Stimulated activated memory B cell treated with anti-CD40 and anti-IgM and Interleukin-4, amounts not matched to agents 10 μg/mL and 1 μg/mL and 100 μg/mL, for 72 hours (primary cell): ENCODE results near the gene CACNA1H.

Experiments used
- ATAC-seq: fragments of 150-1000 bp; cut with Tn5 transposase; 2 replicates; pipeline ENCODE4 v1.10.0; 2021
- H3K27ac Mint-ChIP-seq: one replicate; pipeline ENCODE4 v1.8.0; 2022; ENCODE audit warnings: mild to moderate bottlenecking, mixed read lengths
- H3K27me3 Mint-ChIP-seq: one replicate; pipeline ENCODE4 v1.8.0; 2022; ENCODE audit warnings: mixed read lengths
- H3K36me3 Mint-ChIP-seq: one replicate; pipeline ENCODE4 v1.8.0; 2022; ENCODE audit warnings: mixed read lengths
- H3K4me1 Mint-ChIP-seq: one replicate; pipeline ENCODE4 v1.8.0; 2022; ENCODE audit warnings: mixed read lengths
- H3K4me3 Mint-ChIP-seq: one replicate; pipeline ENCODE4 v1.8.0; 2022; ENCODE audit warnings: mild to moderate bottlenecking, moderate library complexity, mixed read lengths
- H3K9me3 Mint-ChIP-seq: one replicate; pipeline ENCODE4 v1.8.0; 2022; ENCODE audit warnings: mixed read lengths

CACNA1H gene

GRCh38 chr16:1168837-1169236 lies 15.9 kb downstream of the CACNA1H start:
- Mint-ChIP-seq H3K9me3 (no peaks in the 10 kb centered on the region), H3K4me3 (no peak overlapping the region), H3K27ac (no peak overlapping the region), H3K4me1 (no peaks in the 10 kb centered on the region), H3K27me3 (peaks cover 58% of the 10 kb centered on the region), H3K36me3 (no peaks in the 10 kb centered on the region)
- ATAC-seq: no peak

- H3K27me3 Mint-ChIP-seq: peaks cover 54% of the 10 kb centered on the region
- no peaks in the 10 kb centered on the region for H3K36me3 Mint-ChIP-seq
- H3K9me3 Mint-ChIP-seq: no peaks in the 10 kb centered on the region
- no peak overlapping the region for H3K27ac Mint-ChIP-seq
- ATAC-seq: no peak
- no peaks in the 10 kb centered on the region for H3K4me1 Mint-ChIP-seq
- H3K4me3 Mint-ChIP-seq: no peak overlapping the region
Observed at GRCh38 chr16:1169285-1170075, 16.6 kb downstream of the CACNA1H start.

- H3K4me1 Mint-ChIP-seq: no peaks in the 10 kb centered on the region
- H3K27me3 Mint-ChIP-seq: peaks cover 49% of the 10 kb centered on the region
- H3K4me3 Mint-ChIP-seq: no peak overlapping the region
- no peaks in the 10 kb centered on the region for H3K9me3 Mint-ChIP-seq
- ATAC-seq: no peak
- no peak overlapping the region for H3K27ac Mint-ChIP-seq
- H3K36me3 Mint-ChIP-seq: no peaks in the 10 kb centered on the region
Observed at GRCh38 chr16:1170076-1170418, 17.1 kb downstream of the CACNA1H start.

GRCh38 chr16:1171001-1171400 lies 18.1 kb downstream of the CACNA1H start:
- H3K27me3 Mint-ChIP-seq: peaks cover 40% of the 10 kb centered on the region
- no peaks in the 10 kb centered on the region for H3K9me3 Mint-ChIP-seq
- H3K4me1 Mint-ChIP-seq: no peaks in the 10 kb centered on the region
- ATAC-seq: no peak
- H3K4me3 Mint-ChIP-seq: no peak overlapping the region
- H3K36me3 Mint-ChIP-seq: no peaks in the 10 kb centered on the region
- no peak overlapping the region for H3K27ac Mint-ChIP-seq

GRCh38 chr16:1171854-1172428 lies 19.0 kb downstream of the CACNA1H start:
- no peaks in the 10 kb centered on the region for H3K4me1 Mint-ChIP-seq
- no peak for ATAC-seq
- H3K9me3 Mint-ChIP-seq: no peaks in the 10 kb centered on the region
- H3K27me3 Mint-ChIP-seq: peaks cover 33% of the 10 kb centered on the region
- no peak overlapping the region for H3K4me3 Mint-ChIP-seq
- H3K27ac Mint-ChIP-seq: no peak overlapping the region
- H3K36me3 Mint-ChIP-seq: no peaks in the 10 kb centered on the region

- H3K27me3 Mint-ChIP-seq: peaks cover 33% of the 10 kb centered on the region
- no peak overlapping the region for H3K4me3 Mint-ChIP-seq
- H3K4me1 Mint-ChIP-seq: no peaks in the 10 kb centered on the region
- no peak for ATAC-seq
- no peaks in the 10 kb centered on the region for H3K9me3 Mint-ChIP-seq
- no peak overlapping the region for H3K27ac Mint-ChIP-seq
- no peaks in the 10 kb centered on the region for H3K36me3 Mint-ChIP-seq
Observed at GRCh38 chr16:1172651-1173050, 19.7 kb downstream of the CACNA1H start.

GRCh38 chr16:1173788-1174451 lies 21.0 kb downstream of the CACNA1H start:
- ATAC-seq: no peak
- Mint-ChIP-seq H3K27ac (no peak overlapping the region), H3K4me3 (no peak overlapping the region), H3K36me3 (no peaks in the 10 kb centered on the region), H3K9me3 (no peaks in the 10 kb centered on the region), H3K4me1 (no peaks in the 10 kb centered on the region), H3K27me3 (peaks cover 34% of the 10 kb centered on the region)

- Mint-ChIP-seq H3K27me3 (peaks cover 39% of the 10 kb centered on the region), H3K27ac (no peak overlapping the region), H3K4me3 (no peak overlapping the region), H3K4me1 (no peaks in the 10 kb centered on the region), H3K36me3 (no peaks in the 10 kb centered on the region), H3K9me3 (no peaks in the 10 kb centered on the region)
- no peak for ATAC-seq
Observed at GRCh38 chr16:1174477-1175357, 21.8 kb downstream of the CACNA1H start.

- H3K27ac Mint-ChIP-seq: no peak overlapping the region
- H3K4me1 Mint-ChIP-seq: no peaks in the 10 kb centered on the region
- H3K36me3 Mint-ChIP-seq: no peaks in the 10 kb centered on the region
- peaks cover 36% of the 10 kb centered on the region for H3K27me3 Mint-ChIP-seq
- no peaks in the 10 kb centered on the region for H3K9me3 Mint-ChIP-seq
- H3K4me3 Mint-ChIP-seq: no peak overlapping the region
- no peak for ATAC-seq
Observed at GRCh38 chr16:1175566-1176279, 22.8 kb downstream of the CACNA1H start.

- Mint-ChIP-seq H3K27me3 (peaks cover 41% of the 10 kb centered on the region), H3K27ac (no peak overlapping the region), H3K36me3 (no peaks in the 10 kb centered on the region), H3K4me1 (no peaks in the 10 kb centered on the region), H3K4me3 (no peak overlapping the region), H3K9me3 (no peaks in the 10 kb centered on the region)
- no peak for ATAC-seq
Observed at GRCh38 chr16:1176280-1176897, 23.5 kb downstream of the CACNA1H start.

- no peak overlapping the region for H3K4me3 Mint-ChIP-seq
- H3K36me3 Mint-ChIP-seq: no peaks in the 10 kb centered on the region
- ATAC-seq: no peak
- no peaks in the 10 kb centered on the region for H3K9me3 Mint-ChIP-seq
- peaks cover 42% of the 10 kb centered on the region for H3K27me3 Mint-ChIP-seq
- no peak overlapping the region for H3K27ac Mint-ChIP-seq
- no peaks in the 10 kb centered on the region for H3K4me1 Mint-ChIP-seq
Observed at GRCh38 chr16:1177053-1177452, 24.1 kb downstream of the CACNA1H start.

GRCh38 chr16:1177750-1178149 lies 24.8 kb downstream of the CACNA1H start:
- H3K9me3 Mint-ChIP-seq: no peaks in the 10 kb centered on the region
- ATAC-seq: no peak
- H3K27ac Mint-ChIP-seq: no peak overlapping the region
- no peak overlapping the region for H3K4me3 Mint-ChIP-seq
- peaks cover 36% of the 10 kb centered on the region for H3K27me3 Mint-ChIP-seq
- no peaks in the 10 kb centered on the region for H3K36me3 Mint-ChIP-seq
- H3K4me1 Mint-ChIP-seq: no peaks in the 10 kb centered on the region

GRCh38 chr16:1178295-1178910 lies 25.5 kb downstream of the CACNA1H start:
- no peak overlapping the region for H3K27ac Mint-ChIP-seq
- no peaks in the 10 kb centered on the region for H3K9me3 Mint-ChIP-seq
- no peaks in the 10 kb centered on the region for H3K36me3 Mint-ChIP-seq
- no peak for ATAC-seq
- no peak overlapping the region for H3K4me3 Mint-ChIP-seq
- no peaks in the 10 kb centered on the region for H3K4me1 Mint-ChIP-seq
- H3K27me3 Mint-ChIP-seq: peaks cover 30% of the 10 kb centered on the region
